CD14-positive monocyte (primary cell): ENCODE data around the gene PACSIN1. TPM values are rescaled to one million over a fixed set of nuclear protein-coding genes. Genes with fewer than 3 reads are reported as not detected.

Experiments used
- DNase-seq, 3 donors: peaks; one replicate each; pipeline ENCODE4 v3.0.0-alpha.2; 2011 to 2022
- H2AFZ ChIP-seq: 2 replicates; pipeline ENCODE4 v1.6.0; 2012; ENCODE audit warnings: mild to moderate bottlenecking, low read depth, low read length, inconsistent platforms; ENCODE audit not compliant: insufficient read depth, poor library complexity, severe bottlenecking
- H3K27ac ChIP-seq, 2 donors: 1 replicate in 1 of 2; 2 replicates in 1 of 2; pipeline ENCODE4 v1.5.1; 2012 to 2013; ENCODE audit warnings: low read length in 2 of 2, control low read depth in 1 of 2, inconsistent platforms in 1 of 2, low read depth in 1 of 2, mild to moderate bottlenecking in 1 of 2
- H3K27me3 ChIP-seq, 2 donors: one replicate each; pipeline versions ENCODE4 v1.6.0 to v1.6.1; 2011 to 2013; ENCODE audit warnings: low read length in 2 of 2; ENCODE audit not compliant: control insufficient read depth in 2 of 2, insufficient read depth in 2 of 2
- H3K36me3 ChIP-seq, 2 donors: replicated peaks in 1 of 2; 1 replicate in 1 of 2; 2 replicates in 1 of 2; pipeline versions ENCODE4 v1.5.1 to v1.6.1; 2012 to 2013; ENCODE audit warnings: low read length in 2 of 2, control low read depth in 1 of 2, inconsistent platforms in 1 of 2, mild to moderate bottlenecking in 1 of 2; ENCODE audit not compliant: insufficient read depth in 2 of 2, control insufficient read depth in 1 of 2
- H3K4me1 ChIP-seq, 2 donors: 1 replicate in 1 of 2; 2 replicates in 1 of 2; pipeline versions ENCODE4 v1.5.1 to v1.6.1; 2012 to 2013; ENCODE audit warnings: low read length in 2 of 2, control low read depth in 1 of 2, inconsistent platforms in 1 of 2, mild to moderate bottlenecking in 1 of 2, moderate library complexity in 1 of 2; ENCODE audit not compliant: insufficient read depth in 2 of 2, control insufficient read depth in 1 of 2
- H3K4me2 ChIP-seq: replicated peaks from 2 replicates; pipeline ENCODE3; 2012; ENCODE audit warnings: low read length, moderate library complexity, mild to moderate bottlenecking; ENCODE audit not compliant: poor library complexity, severe bottlenecking; ENCODE audit errors: extremely low read depth
- H3K4me3 ChIP-seq, 3 experiments: fragments of 200-600 bp in 1 of 3; sonication (generic) in 1 of 3; replicated peaks in 1 of 3; 1 replicate in 2 of 3; 2 replicates in 1 of 3; pipeline ENCODE4 v1.5.1; 2011 to 2013; ENCODE audit warnings: low read length in 3 of 3, mild to moderate bottlenecking in 3 of 3, control low read depth in 2 of 3, low read depth in 2 of 3, inconsistent platforms in 1 of 3, moderate library complexity in 1 of 3
- H3K79me2 ChIP-seq: 2 replicates; pipeline ENCODE4 v1.6.0; 2012; ENCODE audit warnings: mild to moderate bottlenecking, control low read depth, inconsistent platforms, low read length, moderate library complexity; ENCODE audit not compliant: insufficient read depth
- H3K9ac ChIP-seq: 2 replicates; pipeline ENCODE4 v1.6.0; 2017; ENCODE audit warnings: low read length, mild to moderate bottlenecking; ENCODE audit not compliant: insufficient read depth, poor library complexity, severe bottlenecking
- H3K9me3 ChIP-seq, 2 donors: replicated peaks in 1 of 2; 1 replicate in 1 of 2; 2 replicates in 1 of 2; pipeline versions ENCODE4 v1.5.1 to v1.6.1; 2012 to 2013; ENCODE audit warnings: low read length in 2 of 2, control low read depth in 1 of 2; ENCODE audit not compliant: control insufficient read depth in 1 of 2, insufficient read depth in 1 of 2
- H4K20me1 ChIP-seq: 2 replicates; pipeline ENCODE4 v1.6.0; 2012; ENCODE audit warnings: mild to moderate bottlenecking, low read length, control low read depth, moderate library complexity; ENCODE audit not compliant: insufficient read depth
- H3K27ac Mint-ChIP-seq, 7 donors: one replicate each; pipeline ENCODE4 v1.8.0; 2020; ENCODE audit warnings: mild to moderate bottlenecking in 7 of 7, mixed read lengths in 7 of 7, moderate library complexity in 6 of 7, inconsistent platforms in 2 of 7
- H3K27me3 Mint-ChIP-seq, 3 donors: one replicate each; pipeline ENCODE4 v1.8.0; 2021 to 2022; ENCODE audit warnings: low read depth in 3 of 3, mild to moderate bottlenecking in 3 of 3, mixed read lengths in 3 of 3, moderate library complexity in 3 of 3, inconsistent platforms in 1 of 3
- H3K36me3 Mint-ChIP-seq, 2 donors: one replicate each; pipeline ENCODE4 v1.8.0; 2020; ENCODE audit warnings: mixed read lengths in 2 of 2, inconsistent platforms in 1 of 2, mild to moderate bottlenecking in 1 of 2
- H3K4me1 Mint-ChIP-seq: one replicate; pipeline ENCODE4 v1.8.0; 2020; ENCODE audit warnings: mild to moderate bottlenecking, mixed read lengths
- H3K4me3 Mint-ChIP-seq, 2 donors: one replicate each; pipeline ENCODE4 v1.8.0; 2020; ENCODE audit warnings: mild to moderate bottlenecking in 2 of 2, mixed read lengths in 2 of 2, moderate library complexity in 1 of 2
- H3K9me3 Mint-ChIP-seq, 7 donors: one replicate each; pipeline ENCODE4 v1.8.0; 2020 to 2022; ENCODE audit warnings: mixed read lengths in 7 of 7, mild to moderate bottlenecking in 6 of 7, moderate library complexity in 6 of 7, inconsistent platforms in 2 of 7
- WGBS: methylation state at CpG from one replicate; pipeline ENCODE4 v1.1.5; 2013; ENCODE audit warnings: missing lambda C conversion rate; ENCODE audit not compliant: insufficient coverage; 5-methylcytosine and 5-hydroxymethylcytosine counted together
- intact Hi-C, 2 donors: fragments of 100-400 bp; cut with micrococcal nuclease; formaldehyde crosslinking; loops; one replicate each; pipeline versions ENCODE4 v1.15.0 to v1.15.1; 2023
- polyA plus RNA-seq, 3 donors: library from polyadenylated mRNA; depleted of rRNA in 1 of 3; unstranded in 2 of 3; stranded (reverse) in 1 of 3; fragments of 300-500 nt in 2 of 3; fragments of >200 nt in 1 of 3; fragmentation: Illumina TruSeq in 2 of 3; gene quantifications; 1 replicate in 2 of 3; 2 replicates in 1 of 3; pipeline ENCODE4 v1.2.3, GENCODE V29; 2012 to 2021
- TF ChIP-seq, protein P1 (sequence below): fragments of 200-600 bp; IDR thresholded peaks from one replicate; pipeline ENCODE4 v1.8.0; 2022; ENCODE audit warnings: antibody characterized with exemption, mild to moderate bottlenecking

The PACSIN1 gene
- polyA plus RNA-seq, 3 donors: not detected

- intact Hi-C loops: no loop called here
- no peak overlapping the region for H3K27ac Mint-ChIP-seq
- H3K79me2 ChIP-seq: no peaks in the 10 kb centered on the region
- peaks cover 1 to 5% (median 5%) of the 10 kb centered on the region in 3 donors for H3K27me3 Mint-ChIP-seq
- no peaks in the 10 kb centered on the region for H3K36me3 ChIP-seq
- H3K27me3 ChIP-seq: no peaks in the 10 kb centered on the region
- no peaks in the 10 kb centered on the region for H3K4me1 Mint-ChIP-seq
- H2AFZ ChIP-seq: no peak overlapping the region
- H3K4me1 ChIP-seq: no peaks in the 10 kb centered on the region
- H3K9me3 ChIP-seq: no peaks in the 10 kb centered on the region
- H3K4me3 ChIP-seq: no peak overlapping the region
- 92% methylated on average over 12 of the region's 16 CpGs for WGBS
- DNase-seq: no peak
- peaks cover 0 to 5% (median 0%) of the 10 kb centered on the region in 7 donors for H3K9me3 Mint-ChIP-seq
- no peak overlapping the region for H3K27ac ChIP-seq
- H3K4me3 Mint-ChIP-seq: no peak overlapping the region
- no peak overlapping the region for H3K9ac ChIP-seq
- H3K4me2 ChIP-seq: no peak overlapping the region
- H4K20me1 ChIP-seq: no peaks in the 10 kb centered on the region
- no peaks in the 10 kb centered on the region for H3K36me3 Mint-ChIP-seq
- TF ChIP-seq, protein P1, sequence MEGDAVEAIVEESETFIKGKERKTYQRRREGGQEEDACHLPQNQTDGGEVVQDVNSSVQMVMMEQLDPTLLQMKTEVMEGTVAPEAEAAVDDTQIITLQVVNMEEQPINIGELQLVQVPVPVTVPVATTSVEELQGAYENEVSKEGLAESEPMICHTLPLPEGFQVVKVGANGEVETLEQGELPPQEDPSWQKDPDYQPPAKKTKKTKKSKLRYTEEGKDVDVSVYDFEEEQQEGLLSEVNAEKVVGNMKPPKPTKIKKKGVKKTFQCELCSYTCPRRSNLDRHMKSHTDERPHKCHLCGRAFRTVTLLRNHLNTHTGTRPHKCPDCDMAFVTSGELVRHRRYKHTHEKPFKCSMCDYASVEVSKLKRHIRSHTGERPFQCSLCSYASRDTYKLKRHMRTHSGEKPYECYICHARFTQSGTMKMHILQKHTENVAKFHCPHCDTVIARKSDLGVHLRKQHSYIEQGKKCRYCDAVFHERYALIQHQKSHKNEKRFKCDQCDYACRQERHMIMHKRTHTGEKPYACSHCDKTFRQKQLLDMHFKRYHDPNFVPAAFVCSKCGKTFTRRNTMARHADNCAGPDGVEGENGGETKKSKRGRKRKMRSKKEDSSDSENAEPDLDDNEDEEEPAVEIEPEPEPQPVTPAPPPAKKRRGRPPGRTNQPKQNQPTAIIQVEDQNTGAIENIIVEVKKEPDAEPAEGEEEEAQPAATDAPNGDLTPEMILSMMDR: no peak
Observed at GRCh38 chr6:34534656-34535055, 68.8 kb downstream of the PACSIN1 start.

- H2AFZ ChIP-seq: no peak overlapping the region
- H3K4me1 ChIP-seq: no peaks in the 10 kb centered on the region
- no peaks in the 10 kb centered on the region for H3K36me3 ChIP-seq
- H3K4me3 ChIP-seq: no peak overlapping the region
- no peak overlapping the region for H3K9ac ChIP-seq
- H3K9me3 ChIP-seq: no peaks in the 10 kb centered on the region
- H4K20me1 ChIP-seq: no peaks in the 10 kb centered on the region
- H3K4me1 Mint-ChIP-seq: no peaks in the 10 kb centered on the region
- TF ChIP-seq, protein P1: no peak
- no peak overlapping the region for H3K4me2 ChIP-seq
- WGBS: 95% methylated on average over 3 of the region's 6 CpGs
- H3K79me2 ChIP-seq: no peaks in the 10 kb centered on the region
- no peak overlapping the region for H3K4me3 Mint-ChIP-seq
- intact Hi-C loops: no loop called here
- DNase-seq: no peak
- H3K27me3 ChIP-seq: no peaks in the 10 kb centered on the region
- H3K36me3 Mint-ChIP-seq: no peaks in the 10 kb centered on the region
- H3K27ac ChIP-seq: no peak overlapping the region
- peaks cover 0 to 5% (median 0%) of the 10 kb centered on the region in 7 donors for H3K9me3 Mint-ChIP-seq
- no peak overlapping the region for H3K27ac Mint-ChIP-seq
- H3K27me3 Mint-ChIP-seq: peaks cover 1 to 3% (median 1%) of the 10 kb centered on the region in 3 donors
Observed at GRCh38 chr6:34535199-34535598, 69.3 kb downstream of the PACSIN1 start.
